SK-N-SH treated with all-trans-retinoic acid at 6 μM for 48 hours (cell line): Measurements from ENCODE around the gene CD86.

Experiments used
- ARNTL ChIP-seq: fragments of 450-650 bp; formaldehyde crosslinking; IDR thresholded peaks from 2 replicates; pipeline ENCODE4 v1.5.0; 2020; ENCODE audit warnings: low read depth, mild to moderate bottlenecking, moderate library complexity, borderline replicate concordance
- CSDC2 ChIP-seq: fragments of 250-450 bp; sonication (Bioruptor Pico); IDR thresholded peaks from 2 replicates; pipeline ENCODE4 v1.5.0; 2020; ENCODE audit warnings: mild to moderate bottlenecking, moderate library complexity
- GLIS3 ChIP-seq: fragments of 250-450 bp; sonication (Bioruptor Pico); IDR thresholded peaks from 2 replicates; pipeline ENCODE4 v1.5.0; 2020; ENCODE audit warnings: mild to moderate bottlenecking, moderate library complexity
- ZFP3 ChIP-seq: fragments of 250-450 bp; sonication (Bioruptor Pico); IDR thresholded peaks from 2 replicates; pipeline ENCODE4 v1.5.0; 2020; ENCODE audit warnings: mild to moderate bottlenecking, moderate library complexity
- ZNF565 ChIP-seq: fragments of 450-650 bp; formaldehyde crosslinking; conservative IDR thresholded peaks from 2 replicates; pipeline ENCODE4 v1.5.0; 2020; ENCODE audit warnings: low read depth, mild to moderate bottlenecking, moderate library complexity
- TF ChIP-seq, protein P1 (sequence below): fragments of 250-450 bp; sonication (Bioruptor Pico); IDR thresholded peaks from 2 replicates; pipeline ENCODE4 v1.8.0; 2021; ENCODE audit warnings: low read depth, mild to moderate bottlenecking, moderate library complexity, borderline replicate concordance

DNA sequence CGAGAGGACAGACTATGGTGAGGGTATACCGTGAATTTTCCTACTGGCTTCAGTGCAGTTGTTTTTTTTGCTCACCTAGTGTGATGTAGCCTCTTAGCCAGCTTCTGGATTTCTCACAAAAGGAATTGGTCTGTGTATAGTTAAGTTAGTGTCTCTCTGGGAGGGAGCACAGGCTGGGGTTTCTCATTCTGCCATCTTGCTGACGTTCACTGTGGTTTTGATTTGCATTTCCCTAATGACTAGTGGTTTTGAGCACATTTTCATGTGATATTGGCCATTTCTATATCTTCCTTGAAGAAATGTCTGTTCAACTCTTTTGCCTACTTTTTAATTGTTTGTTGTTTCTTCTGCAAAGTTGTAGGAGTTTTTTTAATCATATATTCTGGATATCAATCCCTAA is 2.2 kb upstream of the CD86 start:
- TF ChIP-seq ZFP3 (no peak), ZNF565 (CRISPR knock-in tag) (no peak), GLIS3 (CRISPR knock-in tag) (no peak), ARNTL (CRISPR knock-in tag) (no peak), CSDC2 (CRISPR knock-in tag) (no peak)
- TF ChIP-seq, protein P1, sequence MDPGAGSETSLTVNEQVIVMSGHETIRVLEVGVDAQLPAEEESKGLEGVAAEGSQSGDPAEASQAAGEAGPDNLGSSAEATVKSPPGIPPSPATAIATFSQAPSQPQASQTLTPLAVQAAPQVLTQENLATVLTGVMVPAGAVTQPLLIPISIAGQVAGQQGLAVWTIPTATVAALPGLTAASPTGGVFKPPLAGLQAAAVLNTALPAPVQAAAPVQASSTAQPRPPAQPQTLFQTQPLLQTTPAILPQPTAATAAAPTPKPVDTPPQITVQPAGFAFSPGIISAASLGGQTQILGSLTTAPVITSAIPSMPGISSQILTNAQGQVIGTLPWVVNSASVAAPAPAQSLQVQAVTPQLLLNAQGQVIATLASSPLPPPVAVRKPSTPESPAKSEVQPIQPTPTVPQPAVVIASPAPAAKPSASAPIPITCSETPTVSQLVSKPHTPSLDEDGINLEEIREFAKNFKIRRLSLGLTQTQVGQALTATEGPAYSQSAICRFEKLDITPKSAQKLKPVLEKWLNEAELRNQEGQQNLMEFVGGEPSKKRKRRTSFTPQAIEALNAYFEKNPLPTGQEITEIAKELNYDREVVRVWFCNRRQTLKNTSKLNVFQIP: no peak
